Ascending aorta (tissue), 2 donors: ENCODE measurements around the gene SCRT2. TPM values are rescaled to one million over a fixed set of nuclear protein-coding genes. Genes with fewer than 3 reads are reported as not detected.

Source experiments
- DNase-seq, 2 donors: peaks; one replicate each; pipeline ENCODE4 v3.0.0-alpha.2; 2019; ENCODE audit warnings: low spot score in 2 of 2
- H3K27ac ChIP-seq, 2 donors: fragments of 200-600 bp; sonication (generic); one replicate each; pipeline ENCODE4 v1.5.1; 2016 to 2017; ENCODE audit warnings: mild to moderate bottlenecking in 1 of 2
- H3K27me3 ChIP-seq: fragments of 200-600 bp; sonication (generic); one replicate; pipeline ENCODE4 v1.5.1; 2017
- H3K36me3 ChIP-seq, 2 donors: fragments of 200-600 bp; sonication (generic); one replicate each; pipeline ENCODE4 v1.5.1; 2016
- H3K4me1 ChIP-seq, 2 donors: fragments of 200-600 bp; sonication (generic); one replicate each; pipeline ENCODE4 v1.5.1; 2016 to 2017; ENCODE audit warnings: mild to moderate bottlenecking in 1 of 2
- H3K4me3 ChIP-seq, 2 donors: fragments of 200-600 bp; sonication (generic); one replicate each; pipeline ENCODE4 v1.5.1; 2016 to 2017; ENCODE audit warnings: mild to moderate bottlenecking in 1 of 2
- H3K9me3 ChIP-seq, 2 donors: fragments of 200-600 bp; sonication (generic); one replicate each; pipeline ENCODE4 v1.5.1; 2016
- intact Hi-C: fragments of 100-400 bp; cut with DNase I; formaldehyde crosslinking; loops from one replicate; pipeline ENCODE4 v1.15.1; 2023
- total RNA-seq: library from RNA; depleted of rRNA; stranded (reverse); fragments of >200 nt; gene quantifications from one replicate; pipeline ENCODE4 v1.1.0, GENCODE V29; 2016
- TF ChIP-seq, protein P1 (sequence below), 3 experiments: fragments of 200-600 bp in 2 of 3; fragments of 450-650 bp in 1 of 3; sonication (generic) in 2 of 3; IDR thresholded peaks; one replicate each; pipeline ENCODE4 v1.5.1; 2016 to 2019; ENCODE audit warnings: antibody characterized with exemption in 3 of 3, mild to moderate bottlenecking in 1 of 3, moderate library complexity in 1 of 3

Gene SCRT2
- total RNA-seq, 1 donor from 2014 or later, result not detected

DNA sequence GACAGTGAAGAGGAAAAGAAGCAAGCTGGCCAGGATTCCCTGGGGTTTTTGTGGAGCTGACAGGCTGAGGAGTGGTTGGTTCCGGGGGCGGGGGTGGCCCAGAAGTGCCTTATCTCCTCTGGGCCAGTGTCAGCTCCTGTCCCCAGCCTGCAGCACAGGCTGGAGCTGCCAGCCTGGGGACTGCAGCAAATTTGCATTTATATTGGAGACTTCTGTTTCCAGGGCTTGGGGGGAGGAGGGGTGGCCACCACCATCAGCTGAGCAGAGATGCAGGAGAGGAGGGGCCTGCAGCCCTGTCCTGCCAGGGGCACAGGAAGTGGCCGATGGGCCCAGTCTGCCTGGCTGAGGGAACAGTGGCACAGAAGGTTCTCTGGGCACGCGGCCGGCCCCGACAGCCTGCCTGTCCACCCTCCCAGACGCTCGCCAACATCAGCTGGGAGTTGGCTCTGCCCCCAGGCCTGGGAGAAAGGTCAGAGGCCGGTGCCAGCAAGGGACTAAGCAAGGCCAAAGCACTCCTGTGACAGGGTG is 24.3 kb upstream of the SCRT2 start:
- Histone ChIP-seq H3K9me3 (no peaks in the 10 kb centered on the region), H3K36me3 (no peaks in the 10 kb centered on the region), H3K27me3 (no peaks in the 10 kb centered on the region), H3K4me3 (no peak overlapping the region), H3K27ac (no peak overlapping the region), H3K4me1 (no peaks in the 10 kb centered on the region)
- DNase-seq, result no peak
- intact Hi-C loops, result no loop called here
- TF ChIP-seq, protein P1, sequence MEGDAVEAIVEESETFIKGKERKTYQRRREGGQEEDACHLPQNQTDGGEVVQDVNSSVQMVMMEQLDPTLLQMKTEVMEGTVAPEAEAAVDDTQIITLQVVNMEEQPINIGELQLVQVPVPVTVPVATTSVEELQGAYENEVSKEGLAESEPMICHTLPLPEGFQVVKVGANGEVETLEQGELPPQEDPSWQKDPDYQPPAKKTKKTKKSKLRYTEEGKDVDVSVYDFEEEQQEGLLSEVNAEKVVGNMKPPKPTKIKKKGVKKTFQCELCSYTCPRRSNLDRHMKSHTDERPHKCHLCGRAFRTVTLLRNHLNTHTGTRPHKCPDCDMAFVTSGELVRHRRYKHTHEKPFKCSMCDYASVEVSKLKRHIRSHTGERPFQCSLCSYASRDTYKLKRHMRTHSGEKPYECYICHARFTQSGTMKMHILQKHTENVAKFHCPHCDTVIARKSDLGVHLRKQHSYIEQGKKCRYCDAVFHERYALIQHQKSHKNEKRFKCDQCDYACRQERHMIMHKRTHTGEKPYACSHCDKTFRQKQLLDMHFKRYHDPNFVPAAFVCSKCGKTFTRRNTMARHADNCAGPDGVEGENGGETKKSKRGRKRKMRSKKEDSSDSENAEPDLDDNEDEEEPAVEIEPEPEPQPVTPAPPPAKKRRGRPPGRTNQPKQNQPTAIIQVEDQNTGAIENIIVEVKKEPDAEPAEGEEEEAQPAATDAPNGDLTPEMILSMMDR (IDR thresholded peaks at IDR 0.05), result no peak

DNA sequence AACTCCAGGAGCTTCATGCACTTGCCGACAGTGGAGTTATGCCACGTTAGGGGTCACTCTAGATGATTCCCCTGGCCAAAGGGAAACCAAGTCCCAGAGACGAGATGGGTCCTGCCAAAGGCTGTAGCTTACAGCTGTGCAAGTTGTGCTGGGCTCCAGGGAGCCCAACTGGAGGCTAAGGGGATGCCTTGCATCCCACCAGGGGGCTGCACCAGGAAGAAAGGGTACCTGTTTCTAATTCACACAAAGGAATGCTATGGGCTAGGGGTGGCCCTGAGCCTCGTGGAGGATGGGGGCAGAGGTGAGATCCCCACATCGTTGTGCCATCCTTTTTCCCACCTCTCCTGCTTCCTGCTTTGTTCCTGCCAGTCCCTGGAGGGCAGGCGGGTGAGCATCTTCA is 23.7 kb upstream of the SCRT2 start:
- intact Hi-C loops, result no loop called here
- Histone ChIP-seq H3K36me3 (no peaks in the 10 kb centered on the region), H3K4me1 (no peaks in the 10 kb centered on the region), H3K27me3 (no peaks in the 10 kb centered on the region), H3K27ac (no peak overlapping the region), H3K9me3 (no peaks in the 10 kb centered on the region), H3K4me3 (no peak overlapping the region)
- TF ChIP-seq, protein P1 (IDR thresholded peaks at IDR 0.05), result no peak
- no peak for DNase-seq

DNA sequence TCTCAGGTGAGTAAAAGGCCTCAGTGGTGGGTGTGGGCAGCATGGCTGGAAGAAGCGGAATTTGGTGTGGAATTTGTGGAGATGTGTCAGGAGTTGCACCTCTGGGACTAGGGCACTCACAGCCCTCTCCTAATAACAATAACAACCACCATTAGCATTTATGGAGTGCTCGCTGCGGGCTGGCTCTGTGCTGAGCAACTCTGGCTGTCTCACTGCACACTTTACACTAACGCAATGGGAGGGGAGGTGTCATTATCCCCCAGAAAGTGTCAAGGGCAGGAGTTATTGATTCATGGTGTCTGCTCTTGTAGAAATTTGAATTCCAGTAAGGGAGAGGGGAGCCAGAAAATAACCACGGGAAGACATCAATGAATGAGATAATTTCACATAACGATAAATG is 22.7 kb upstream of the SCRT2 start:
- Histone ChIP-seq H3K27me3 (no peaks in the 10 kb centered on the region), H3K4me1 (no peaks in the 10 kb centered on the region), H3K36me3 (no peaks in the 10 kb centered on the region), H3K9me3 (no peaks in the 10 kb centered on the region), H3K27ac (no peak overlapping the region), H3K4me3 (no peak overlapping the region)
- TF ChIP-seq, protein P1 (IDR thresholded peaks at IDR 0.05), result no peak
- DNase-seq, result no peak
- intact Hi-C loops, result no loop called here

DNA sequence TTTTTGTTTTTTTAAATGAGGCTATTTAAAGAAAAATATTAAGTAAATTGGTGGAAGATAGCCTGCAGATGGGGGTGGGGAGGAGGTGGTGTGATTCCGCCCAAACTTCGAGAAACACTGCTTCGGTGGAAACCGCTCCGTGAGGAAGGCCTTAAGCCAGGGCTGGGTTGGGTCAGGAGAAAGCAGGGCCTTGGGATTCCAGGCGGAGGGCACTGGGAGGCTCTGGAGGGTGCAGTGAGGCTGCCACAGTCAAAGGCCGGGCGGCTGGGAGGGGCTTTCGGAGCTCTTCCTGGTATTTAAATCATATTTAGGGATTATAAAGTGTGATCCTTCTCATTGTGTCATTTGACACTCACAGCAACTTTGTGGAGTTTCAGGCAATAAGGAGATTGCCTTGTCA is 22.2 kb upstream of the SCRT2 start:
- no peaks in the 10 kb centered on the region for H3K36me3 ChIP-seq
- H3K4me3 ChIP-seq, result no peak overlapping the region
- TF ChIP-seq, protein P1 (IDR thresholded peaks at IDR 0.05), result no peak
- no peak for DNase-seq
- H3K27me3 ChIP-seq, result no peaks in the 10 kb centered on the region
- no peaks in the 10 kb centered on the region for H3K4me1 ChIP-seq
- intact Hi-C loops, result no loop called here
- H3K27ac ChIP-seq, result no peak overlapping the region
- H3K9me3 ChIP-seq, result no peaks in the 10 kb centered on the region

DNA sequence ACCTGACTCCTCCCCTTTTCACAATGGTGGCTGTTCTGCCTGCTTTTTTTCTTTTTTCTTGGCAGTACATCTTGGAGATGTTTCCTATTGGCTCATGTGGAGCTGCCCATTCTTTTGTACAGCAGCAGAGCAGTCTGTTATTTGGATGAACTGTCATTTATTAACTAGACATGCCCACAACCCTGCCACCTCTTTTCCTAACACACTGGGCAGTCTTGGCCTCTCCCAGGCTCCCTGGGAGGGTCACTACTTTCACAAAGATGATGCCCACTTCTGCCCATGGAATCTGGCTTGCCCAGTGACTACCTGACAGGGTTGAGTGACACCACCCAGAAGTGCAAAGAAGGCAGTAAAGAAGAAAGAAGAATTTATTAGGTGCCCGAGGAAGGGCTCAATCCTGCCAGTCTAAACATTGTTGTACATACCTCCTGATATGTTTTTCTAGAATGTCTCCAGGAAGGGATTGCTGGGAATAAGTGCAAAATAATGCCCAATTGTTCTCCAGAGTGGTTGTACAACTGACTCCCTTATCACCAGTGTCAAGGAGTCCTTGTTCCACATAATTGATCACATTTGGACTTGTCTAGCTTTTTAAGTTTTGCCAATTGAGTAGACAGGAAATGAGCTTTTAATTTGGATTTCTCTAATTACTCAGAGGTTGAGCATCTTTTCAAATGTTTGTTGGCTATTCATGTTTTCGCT is 19.7 kb upstream of the SCRT2 start:
- no peak for DNase-seq
- H3K36me3 ChIP-seq, result no peaks in the 10 kb centered on the region
- H3K4me3 ChIP-seq, result no peak overlapping the region
- intact Hi-C loops, result no loop called here
- no peak overlapping the region for H3K27ac ChIP-seq
- no peaks in the 10 kb centered on the region for H3K4me1 ChIP-seq
- no peaks in the 10 kb centered on the region for H3K9me3 ChIP-seq
- TF ChIP-seq, protein P1 (IDR thresholded peaks at IDR 0.05), result no peak
- no peaks in the 10 kb centered on the region for H3K27me3 ChIP-seq
